OCI-M1 (cell line): Measurements from ENCODE around the gene SPATA32.
A peak's percentile ranks its signal among the peaks of the same experiment; 100 is the strongest.

Experiments used
- DNase-seq: peaks from one replicate; lab custom pipeline; 2025; lab: John Stamatoyannopoulos, UW

SPATA32 gene

DNA sequence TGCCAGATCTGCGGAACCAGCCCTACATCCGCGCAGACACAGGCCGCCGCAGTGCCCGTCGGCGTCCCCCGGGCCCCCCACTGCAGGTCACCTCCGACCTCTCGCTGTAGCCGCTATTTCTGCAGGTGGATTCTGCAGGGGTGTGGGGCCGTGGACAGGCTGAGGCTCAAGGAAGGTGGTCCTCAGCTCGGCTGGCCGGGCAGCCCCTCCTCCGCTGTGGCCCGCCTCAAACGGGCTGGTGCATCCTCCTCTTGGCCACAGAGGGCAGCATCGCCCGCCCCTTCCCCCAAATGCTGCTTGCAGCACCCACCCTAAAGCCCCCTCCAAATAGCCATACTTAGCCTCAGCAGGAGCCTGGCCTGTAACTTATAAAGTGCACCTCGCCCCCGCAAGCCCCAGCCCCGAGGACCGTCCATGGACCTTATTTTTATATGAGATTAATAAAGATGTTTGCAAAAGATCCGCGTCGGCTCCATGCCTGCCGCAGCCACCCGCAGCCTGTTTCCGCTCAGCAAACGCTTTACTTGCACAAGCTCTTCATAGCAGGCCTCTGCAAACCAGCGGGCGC, 14.9 kb downstream of the SPATA32 start:
- DNase-seq: peak; percentile 72

DNA sequence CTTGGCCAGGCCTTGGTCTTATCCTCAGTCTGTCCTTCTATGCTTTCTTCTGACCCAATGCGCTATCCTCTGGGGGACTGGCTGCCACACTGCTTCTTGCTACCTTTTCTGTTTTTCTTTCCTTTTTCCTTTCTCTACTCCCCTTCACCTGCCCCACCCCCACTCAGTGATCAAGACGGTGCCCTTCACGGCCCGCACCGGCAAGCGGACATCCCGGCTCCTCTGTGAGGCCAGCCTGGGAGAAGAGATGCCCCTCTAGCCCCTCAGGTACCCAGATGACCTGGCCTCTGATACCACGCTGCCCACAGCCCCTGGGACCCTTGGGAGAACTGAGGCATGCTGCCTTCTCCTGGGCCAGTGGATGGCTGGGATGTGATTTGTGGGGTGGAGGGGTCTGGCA, 15.6 kb downstream of the SPATA32 start:
- DNase-seq: no peak

DNA sequence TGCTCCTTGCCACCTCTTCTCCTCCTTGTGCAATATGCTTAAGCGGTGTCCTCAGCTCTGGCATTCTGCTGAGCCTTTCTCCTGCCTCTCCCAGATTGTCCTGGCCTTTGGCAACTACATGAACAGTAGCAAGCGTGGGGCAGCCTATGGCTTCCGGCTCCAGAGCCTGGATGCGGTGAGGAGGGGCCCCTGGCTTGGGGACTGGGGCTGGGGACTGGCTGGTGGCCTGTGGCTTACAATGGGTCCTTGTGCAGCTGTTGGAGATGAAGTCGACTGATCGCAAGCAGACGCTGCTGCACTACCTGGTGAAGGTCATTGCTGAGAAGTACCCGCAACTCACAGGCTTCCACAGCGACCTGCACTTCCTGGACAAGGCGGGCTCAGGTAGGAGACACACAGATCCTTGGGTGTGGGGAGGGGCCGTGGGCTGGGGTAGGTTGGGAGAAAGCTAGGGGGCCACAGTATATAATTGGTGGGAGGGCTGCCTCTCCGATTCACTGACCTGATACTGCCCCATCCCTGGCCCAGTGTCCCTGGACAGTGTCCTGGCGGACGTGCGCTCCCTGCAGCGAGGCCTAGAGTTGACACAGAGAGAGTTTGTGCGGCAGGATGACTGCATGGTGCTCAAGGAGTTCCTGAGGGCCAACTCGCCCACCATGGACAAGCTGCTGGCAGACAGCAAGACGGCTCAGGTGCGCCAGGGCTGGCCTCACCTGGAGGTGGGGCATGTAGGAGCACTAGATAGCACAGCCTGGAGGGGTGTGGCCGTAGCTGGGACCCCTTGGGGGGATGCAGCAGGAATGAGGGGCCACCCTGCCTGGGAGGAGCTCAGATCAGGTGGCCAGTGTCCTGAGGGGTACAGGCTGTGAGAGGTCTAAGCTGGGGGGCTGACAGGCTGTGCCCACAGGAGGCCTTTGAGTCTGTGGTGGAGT, 16.9 kb downstream of the SPATA32 start:
- DNase-seq: no peak

DNA sequence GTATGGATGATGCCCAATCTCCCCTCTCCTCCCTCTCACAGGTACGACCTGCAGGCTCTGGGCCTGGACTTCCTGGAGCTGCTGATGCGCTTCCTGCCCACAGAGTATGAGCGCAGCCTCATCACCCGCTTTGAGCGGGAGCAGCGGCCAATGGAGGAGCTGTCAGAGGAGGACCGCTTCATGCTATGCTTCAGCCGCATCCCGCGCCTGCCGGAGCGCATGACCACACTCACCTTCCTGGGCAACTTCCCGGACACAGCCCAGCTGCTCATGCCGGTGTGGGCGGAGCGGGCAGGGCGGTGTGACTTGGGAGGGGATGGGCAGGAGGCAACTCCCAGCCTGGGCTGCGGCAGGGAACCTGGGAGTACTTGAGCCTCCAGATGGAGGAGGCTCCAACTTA, 18.1 kb downstream of the SPATA32 start:
- DNase-seq: no peak

DNA sequence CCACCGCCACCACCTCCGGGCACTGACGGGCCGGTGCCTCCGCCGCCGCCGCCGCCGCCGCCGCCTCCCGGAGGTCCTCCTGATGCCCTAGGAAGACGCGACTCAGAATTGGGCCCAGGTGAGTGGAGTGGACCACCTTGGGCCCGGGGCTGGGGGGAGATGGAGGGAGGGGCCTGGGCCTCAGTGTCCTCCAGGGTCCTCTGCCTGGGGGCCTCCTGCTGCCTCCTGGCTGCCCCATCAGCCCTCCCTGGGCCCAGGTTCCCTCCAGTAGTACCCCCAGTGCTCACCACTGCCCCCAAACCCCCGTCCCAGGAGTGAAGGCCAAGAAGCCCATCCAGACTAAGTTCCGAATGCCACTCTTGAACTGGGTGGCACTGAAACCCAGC, 19.9 kb downstream of the SPATA32 start:
- no peak for DNase-seq

DNA sequence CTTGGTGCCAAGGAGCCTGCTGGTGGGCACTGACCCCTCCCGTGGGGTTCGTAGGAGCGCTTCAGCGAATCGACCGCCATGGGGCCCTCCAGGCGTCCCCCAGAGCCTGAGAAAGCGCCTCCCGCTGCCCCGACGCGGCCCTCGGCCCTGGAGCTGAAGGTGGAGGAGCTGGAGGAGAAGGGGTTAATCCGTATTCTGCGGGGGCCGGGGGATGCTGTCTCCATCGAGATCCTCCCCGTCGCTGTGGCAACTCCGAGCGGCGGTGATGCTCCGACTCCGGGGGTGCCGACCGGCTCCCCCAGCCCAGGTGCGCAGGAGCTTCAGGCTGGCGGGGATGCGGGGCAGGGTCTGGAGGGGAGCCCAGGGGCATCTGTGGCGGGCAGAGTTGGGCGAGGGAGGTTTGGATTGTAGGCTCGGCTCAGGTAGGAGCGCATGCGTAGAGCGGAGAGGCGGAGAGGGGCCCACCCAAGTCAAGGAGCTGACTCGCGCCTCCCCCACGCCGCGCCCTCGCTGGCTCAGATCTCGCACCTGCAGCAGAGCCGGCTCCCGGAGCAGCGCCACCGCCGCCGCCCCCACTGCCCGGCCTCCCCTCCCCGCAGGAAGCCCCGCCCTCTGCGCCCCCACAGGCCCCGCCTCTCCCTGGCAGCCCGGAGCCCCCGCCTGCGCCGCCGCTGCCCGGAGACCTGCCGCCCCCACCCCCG, 20.4 kb downstream of the SPATA32 start:
- DNase-seq: no peak

DNA sequence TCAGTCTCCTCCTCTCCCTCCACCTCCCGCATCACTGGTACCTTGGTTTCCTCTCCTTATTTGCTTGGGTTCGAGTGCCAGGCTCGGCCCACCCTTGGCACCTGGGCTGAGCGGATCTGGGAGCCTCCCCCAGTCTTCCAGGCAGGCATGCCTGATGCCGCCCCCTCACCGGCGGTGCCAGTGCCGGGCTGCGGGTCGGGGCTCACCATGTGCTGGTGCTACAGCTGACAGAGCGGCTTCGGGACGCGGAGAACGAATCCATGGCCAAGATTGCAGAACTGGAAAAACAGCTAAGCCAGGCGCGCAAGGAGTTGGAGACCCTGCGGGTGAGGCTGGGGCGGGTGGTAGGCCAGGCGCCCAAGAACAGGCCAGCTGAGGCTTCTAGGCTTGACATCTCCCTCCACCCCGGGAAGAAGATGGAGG, 21.0 kb downstream of the SPATA32 start:
- no peak for DNase-seq

DNA sequence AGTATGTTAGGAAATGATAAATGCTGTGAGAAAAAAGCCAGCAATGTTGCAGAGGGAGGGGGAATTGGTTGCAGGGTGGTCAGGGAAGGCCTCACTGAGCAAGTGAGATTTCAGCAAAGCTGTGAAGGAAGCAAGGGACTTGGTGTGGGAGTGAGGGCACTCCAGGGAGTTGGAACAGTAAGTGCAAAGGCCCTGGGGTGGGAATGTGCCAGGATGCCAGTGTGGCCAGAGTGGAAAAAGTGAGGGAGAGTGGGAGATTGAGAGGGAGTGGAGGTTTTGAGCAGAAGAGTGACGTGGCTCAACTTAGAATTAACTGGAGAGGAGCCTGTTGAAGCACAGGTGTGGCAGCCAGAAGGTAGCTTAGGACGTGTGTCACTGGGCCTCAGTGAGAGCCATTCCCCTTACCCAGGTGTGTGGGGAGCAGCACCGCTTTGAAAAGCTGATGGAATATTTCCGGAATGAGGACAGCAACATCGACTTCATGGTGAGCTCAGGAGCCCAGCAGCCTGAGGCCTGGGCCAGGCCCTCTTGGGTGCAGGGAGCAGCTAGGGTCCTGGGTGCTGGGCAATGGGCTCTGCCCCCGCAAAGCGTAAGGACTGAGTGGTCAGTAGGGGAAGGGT, 23.6 kb downstream of the SPATA32 start:
- no peak for DNase-seq

DNA sequence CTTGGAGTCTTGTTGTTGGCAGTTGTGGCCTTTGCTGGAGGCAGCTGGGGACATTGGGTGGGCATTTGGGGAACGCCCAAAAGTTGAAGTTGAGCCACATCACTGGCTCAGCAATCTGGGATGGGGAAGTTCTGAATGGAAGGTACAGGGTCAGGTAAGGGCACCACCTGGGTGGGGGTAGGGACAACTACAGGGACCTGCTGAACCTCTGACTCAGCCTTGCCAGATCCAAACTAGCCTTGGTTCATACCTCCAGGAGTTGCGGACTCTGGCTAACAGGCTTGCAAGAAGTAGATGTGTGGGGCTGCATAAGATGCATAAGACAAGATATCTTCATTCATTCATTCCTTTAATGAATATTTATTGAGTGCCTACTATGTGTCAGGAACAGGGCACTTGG, 24.2 kb downstream of the SPATA32 start:
- no peak for DNase-seq

DNA sequence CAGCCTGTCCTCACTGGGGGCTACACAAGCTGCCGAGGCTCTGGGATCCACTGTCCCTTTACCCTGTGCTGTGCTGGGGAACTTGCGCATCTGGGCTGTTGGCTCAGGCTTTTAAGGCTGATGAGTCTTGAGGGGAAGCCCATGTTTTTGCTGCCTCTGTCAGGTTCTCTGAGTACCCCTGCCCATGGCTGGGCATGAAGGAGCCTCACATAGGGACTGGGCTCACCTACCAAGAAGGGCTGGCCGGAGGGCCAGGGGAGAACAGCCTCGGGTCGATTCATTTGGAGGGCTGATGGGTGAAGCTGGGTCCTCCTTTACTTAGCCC, 25.6 kb downstream of the SPATA32 start:
- DNase-seq: no peak

DNA sequence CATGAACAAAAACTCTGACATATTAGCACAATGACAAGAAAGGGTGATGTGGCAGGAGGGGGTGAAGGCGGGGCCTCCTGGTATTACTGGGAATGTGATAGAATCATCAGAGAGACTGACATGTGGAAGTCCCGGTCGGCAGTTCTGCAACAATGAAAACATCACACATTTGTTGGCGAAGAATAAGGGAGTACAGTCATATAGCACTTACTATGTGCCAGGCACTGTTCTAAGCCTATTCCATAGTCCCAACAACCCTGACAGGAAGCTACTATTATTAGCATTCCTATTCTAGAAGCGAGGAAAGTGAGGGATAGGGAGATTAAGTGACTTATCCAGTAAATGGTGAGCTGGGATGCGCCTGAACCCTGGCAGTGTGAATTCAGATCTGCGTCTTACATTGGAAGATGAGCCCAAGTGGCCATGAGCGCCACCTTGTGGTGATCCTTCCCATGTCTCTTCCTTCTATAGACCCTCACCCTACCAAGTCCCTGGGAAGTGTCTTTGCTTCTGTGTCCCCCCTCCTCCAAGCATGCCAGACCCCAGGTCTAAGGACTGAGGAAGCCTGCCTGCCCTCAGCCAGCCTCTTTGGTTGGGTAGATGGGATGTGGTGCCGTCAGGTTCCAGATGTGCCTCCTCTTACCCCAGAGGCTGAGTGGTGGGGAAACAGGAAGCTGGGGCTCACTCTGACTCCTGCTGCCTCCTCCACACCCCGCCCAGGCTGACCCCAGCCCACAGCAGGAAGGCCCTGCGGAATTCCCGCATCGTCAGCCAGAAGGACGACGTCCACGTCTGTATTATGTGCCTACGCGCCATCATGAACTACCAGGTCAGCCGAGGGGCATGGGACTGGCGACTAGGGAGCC, 26.2 kb downstream of the SPATA32 start:
- DNase-seq: peak; percentile 85

DNA sequence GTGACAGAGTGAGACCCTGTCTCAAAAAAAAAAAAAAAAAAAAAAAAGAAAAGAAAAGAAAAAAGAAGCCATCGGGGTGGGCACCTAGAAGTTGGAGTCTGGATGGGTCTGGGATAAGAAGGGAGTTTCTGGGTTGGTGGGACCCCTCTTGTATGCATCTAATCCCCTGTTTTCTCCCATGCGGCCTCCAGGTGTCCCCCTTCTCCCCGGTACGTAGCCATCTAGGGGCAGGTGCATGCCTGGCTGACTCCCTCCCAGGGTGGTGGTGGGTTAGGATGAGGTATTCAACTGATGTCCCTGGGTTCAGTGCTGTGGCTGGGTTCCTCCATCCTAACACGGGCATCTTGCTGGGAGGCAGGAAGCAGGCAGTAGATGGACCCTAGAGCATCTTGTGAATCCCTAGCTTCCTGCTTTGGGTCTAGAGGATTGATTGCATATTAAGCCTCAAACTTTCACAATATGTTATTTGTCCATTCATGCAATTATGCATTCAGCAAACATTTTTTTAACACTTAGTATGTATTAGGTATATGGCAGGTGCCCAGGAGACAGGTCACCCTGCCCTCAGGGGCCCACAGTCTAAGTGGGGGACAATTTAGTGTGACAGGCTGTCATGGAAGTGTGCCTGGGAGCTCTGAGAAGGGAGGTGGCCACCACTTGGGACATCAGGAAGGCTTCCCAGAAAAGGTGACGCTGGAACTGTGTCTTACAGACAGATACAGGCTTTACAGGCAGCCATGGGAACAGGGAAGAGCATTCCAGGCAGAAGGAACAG, 27.1 kb downstream of the SPATA32 start:
- peak; percentile 30 for DNase-seq

DNA sequence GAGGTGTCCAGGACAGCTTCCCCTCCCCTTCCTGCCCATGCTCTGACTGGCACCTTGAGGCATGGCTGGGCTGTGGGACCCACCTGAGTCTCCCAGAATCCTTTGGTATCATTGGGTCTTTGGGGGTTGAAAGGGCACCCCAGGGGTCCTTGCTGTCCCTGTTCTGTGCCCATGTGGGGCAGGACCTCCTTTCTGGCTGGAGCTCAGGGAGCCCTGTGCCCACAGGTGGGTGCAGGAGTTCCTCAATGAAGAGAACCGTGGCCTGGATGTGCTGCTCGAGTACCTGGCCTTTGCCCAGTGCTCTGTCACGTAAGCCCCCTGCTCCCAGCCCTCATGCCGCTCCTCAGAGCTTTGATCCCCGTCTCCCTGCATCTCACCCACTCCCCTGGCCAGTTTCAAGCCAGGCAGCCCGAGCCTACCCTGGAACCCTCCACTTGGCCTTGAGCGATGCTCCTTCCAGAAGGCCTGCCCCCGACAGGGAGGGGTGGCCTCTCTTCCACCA, 28.4 kb downstream of the SPATA32 start:
- no peak for DNase-seq

DNA sequence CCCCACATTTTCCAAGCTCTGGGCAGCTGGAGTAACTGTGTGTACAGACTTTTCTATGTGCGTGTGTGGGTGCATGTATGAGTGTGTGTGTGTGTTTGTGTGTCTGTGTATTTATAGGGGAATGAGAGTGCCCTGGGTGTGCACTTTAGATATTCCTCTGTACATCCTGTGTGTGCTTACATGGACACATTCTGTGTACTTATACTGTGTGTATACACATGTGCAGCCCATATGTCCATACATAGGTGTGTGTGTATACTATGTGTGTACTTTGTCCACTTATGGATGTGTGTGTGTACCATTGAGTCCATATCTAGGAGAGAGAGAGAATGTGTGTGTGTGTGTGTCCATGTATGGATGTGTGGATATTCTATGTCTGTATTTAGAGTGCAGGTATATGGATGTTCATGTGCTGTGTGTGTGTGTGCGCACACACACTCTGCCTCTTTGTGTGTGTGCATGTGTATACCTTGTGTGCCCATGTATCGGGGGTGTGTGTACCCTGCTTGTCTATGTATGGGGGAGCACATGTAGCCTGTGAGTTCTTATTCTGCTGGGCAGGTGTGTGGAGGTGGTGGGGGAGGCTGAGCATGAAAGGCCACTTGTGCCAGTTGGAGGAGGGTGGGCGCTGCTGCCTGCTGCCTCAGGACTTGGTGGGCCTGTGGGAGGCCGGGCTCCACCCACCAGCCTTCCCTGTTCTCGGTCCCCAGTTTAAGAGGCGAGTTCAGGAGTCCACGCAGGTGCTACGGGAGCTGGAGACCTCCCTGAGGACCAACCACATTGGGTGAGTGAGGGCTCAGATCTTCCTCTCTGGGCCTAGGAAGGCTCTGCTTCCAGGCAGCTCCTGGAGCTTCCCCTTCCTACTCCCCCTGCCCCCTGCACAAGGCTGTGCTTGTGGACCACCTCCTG, 29.1 kb downstream of the SPATA32 start:
- no peak for DNase-seq

DNA sequence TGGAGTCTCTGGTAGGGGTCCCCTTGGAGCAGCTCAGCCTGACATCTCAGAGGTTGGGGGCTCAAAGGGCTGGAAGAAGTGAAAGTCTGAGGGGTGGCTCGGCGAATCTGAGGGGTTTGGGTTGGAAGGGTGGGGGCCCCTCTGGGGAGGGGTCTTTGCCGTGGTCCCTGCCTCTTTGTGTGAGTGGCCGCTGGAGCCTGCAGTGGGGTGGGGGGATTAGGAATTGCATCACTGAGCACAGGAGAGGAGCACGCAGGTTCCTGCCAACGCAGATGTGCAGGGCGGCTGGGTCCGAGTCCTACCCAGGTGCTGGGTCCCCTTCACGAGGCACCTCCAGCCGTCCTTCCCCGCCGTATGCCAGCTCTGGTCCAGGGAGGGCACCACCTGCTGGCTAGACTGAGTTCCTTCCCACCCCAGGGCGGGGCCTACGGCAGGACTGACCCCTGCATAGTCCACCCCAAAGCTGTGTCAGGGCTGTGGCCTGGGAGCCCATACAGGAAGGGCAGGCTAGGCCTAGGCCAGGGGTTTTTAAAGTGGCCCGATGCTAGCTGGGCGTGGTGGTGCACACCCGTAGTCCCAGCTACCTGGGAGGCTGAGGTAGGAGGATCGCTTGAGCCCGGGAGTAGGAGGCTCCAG, 30.3 kb downstream of the SPATA32 start:
- DNase-seq: peak; percentile 20

DNA sequence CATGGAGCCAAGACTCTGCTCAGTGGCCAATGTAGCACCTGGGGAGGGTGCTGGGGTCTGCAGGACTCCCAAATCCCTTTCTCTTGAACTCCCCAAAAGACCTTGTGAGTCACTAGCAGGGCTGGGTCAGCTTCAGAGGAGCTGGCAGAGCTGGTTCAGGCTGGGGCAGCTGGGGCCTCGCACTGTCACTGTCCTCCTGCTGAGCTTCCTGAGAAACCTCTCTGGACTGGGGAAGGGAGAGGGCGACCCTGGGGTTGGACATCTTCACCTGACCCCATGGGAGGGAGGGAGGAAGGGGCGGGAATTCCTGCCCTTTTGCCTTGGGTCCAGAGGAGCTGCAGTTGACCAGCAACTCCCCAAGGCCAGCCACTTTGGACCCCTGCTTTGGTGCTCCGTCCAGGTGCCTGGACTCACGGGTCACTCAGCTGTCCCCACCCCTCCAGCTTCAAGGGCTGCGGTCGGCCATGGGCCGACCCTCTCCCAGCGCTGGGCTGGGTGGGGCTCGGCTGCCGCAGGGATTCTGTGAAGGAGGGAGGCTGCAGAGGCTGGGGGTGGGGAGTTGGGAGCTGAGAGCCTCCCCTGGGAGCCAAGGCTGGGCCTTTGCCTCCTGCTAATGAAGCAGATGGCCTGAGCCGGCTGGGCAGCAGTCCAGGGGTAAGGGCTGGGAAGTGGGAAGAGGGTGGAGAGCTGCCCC, 31.0 kb downstream of the SPATA32 start:
- no peak for DNase-seq

DNA sequence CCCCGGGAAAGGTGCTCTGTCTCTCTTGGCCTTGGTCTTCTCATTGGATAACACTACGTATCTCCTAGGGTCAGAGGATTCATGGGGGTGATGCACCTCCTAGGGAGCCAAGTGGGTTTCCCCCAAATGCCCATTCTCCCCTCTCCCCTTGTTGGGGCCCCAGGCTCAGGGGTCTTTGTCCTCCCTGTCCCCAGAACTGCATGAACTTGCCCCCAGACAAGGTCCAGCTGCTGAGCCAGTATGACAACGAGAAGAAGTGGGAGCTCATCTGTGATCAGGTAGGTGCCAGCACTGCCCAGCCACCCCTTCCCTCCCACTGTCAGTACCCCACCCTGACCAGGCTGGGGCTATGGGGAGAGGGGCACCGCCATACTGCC, 31.5 kb downstream of the SPATA32 start:
- DNase-seq: no peak

DNA sequence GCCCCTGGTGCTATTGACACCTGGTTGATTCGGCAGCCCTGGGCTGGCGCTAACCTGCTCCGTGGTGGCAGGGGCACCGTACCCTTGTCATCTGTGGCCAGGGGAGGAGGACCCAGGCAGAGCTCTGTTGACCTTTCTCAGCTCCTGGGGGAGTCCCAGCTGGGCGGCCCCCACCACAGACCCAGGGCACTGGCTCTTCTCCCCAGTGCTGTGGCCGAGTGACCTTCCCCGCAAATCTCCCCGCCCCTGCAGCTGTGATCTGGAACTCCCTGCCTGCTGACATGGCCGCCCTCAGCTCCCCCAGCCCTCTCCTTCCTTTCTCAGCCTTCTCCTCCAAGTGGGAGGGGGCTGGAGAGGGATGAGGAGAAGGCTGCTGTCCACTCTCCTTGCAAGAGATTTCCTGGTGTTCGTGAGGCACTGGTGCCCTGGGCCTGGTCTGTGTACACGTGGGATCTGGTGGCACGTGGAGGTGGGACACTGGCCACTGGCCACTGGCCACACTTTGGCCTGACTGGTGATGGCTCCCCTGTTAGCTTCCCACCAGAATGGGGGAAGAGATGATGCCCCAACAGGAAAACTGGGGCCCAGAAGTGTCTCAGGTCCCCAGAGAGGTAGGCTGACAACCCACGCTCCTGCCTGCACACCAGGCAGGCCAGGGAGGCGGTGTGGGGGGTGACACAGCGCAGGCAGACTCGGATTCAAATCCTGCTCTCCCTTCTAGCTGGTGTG, 32.0 kb downstream of the SPATA32 start:
- no peak for DNase-seq
